Adrenal gland (tissue), 5 donors: ENCODE measurements around the gene PTGFRN.

ENCODE experiments used
- POLR2A ChIP-seq, 2 donors: fragments of 450-650 bp; IDR thresholded peaks; one replicate each; pipeline ENCODE4 v1.6.1; 2017; ENCODE audit warnings: antibody characterized with exemption in 2 of 2, mild to moderate bottlenecking in 2 of 2, moderate library complexity in 1 of 2
- TF ChIP-seq, protein P1 (sequence below), 6 experiments: fragments of 450-650 bp in 4 of 6; fragments of 200-600 bp in 2 of 6; sonication (generic) in 1 of 6; IDR thresholded peaks; 1 replicate in 5 of 6; 2 replicates in 1 of 6; pipeline versions ENCODE4 v1.5.1 to v1.8.0; 2016 to 2021; ENCODE audit warnings: antibody characterized with exemption in 6 of 6, mild to moderate bottlenecking in 2 of 6, moderate library complexity in 1 of 6
- donor health status: DM: no; HTN: no; CAD: no.

DNA sequence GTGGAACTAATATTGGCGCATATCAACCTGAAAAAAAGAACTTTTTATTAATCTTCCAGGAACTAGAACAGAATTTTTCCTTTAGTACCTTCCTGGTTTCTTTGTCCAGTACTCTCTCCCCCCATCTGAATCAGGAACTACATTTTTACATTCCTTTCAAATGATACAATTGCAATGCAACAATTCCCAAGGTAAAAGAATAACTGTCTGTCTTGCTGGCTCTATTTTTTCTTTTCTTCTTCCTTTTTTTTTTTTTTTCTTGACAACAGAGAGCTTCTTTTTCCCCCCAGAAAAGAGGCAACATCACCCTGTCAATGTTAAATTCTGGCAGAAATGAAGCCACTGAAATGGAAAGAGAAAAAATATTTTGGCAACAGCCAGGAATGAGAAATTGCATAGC is 87.3 kb downstream of the PTGFRN start:
- no peak for TF ChIP-seq POLR2A (IDR thresholded peaks at IDR 0.05)
- TF ChIP-seq, protein P1, sequence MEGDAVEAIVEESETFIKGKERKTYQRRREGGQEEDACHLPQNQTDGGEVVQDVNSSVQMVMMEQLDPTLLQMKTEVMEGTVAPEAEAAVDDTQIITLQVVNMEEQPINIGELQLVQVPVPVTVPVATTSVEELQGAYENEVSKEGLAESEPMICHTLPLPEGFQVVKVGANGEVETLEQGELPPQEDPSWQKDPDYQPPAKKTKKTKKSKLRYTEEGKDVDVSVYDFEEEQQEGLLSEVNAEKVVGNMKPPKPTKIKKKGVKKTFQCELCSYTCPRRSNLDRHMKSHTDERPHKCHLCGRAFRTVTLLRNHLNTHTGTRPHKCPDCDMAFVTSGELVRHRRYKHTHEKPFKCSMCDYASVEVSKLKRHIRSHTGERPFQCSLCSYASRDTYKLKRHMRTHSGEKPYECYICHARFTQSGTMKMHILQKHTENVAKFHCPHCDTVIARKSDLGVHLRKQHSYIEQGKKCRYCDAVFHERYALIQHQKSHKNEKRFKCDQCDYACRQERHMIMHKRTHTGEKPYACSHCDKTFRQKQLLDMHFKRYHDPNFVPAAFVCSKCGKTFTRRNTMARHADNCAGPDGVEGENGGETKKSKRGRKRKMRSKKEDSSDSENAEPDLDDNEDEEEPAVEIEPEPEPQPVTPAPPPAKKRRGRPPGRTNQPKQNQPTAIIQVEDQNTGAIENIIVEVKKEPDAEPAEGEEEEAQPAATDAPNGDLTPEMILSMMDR (IDR thresholded peaks at IDR 0.05): no peak
